Measurements from ENCODE around the gene RDX. TPM values are rescaled to one million over a fixed set of nuclear protein-coding genes. Genes with fewer than 3 reads are reported as not detected.

The RDX gene
- total and polyA plus RNA-seq, 2 of the 13 experiments (the other 11 are each of a cell fraction or from before 2014, with no cell fraction given), result 20.7 to 63.1 TPM

- TF ChIP-seq ZNF598 (CRISPR knock-in tag; IDR thresholded peaks at IDR 0.05; ENCODE audit: borderline replicate concordance) (no peak), ZMYM3 (CRISPR knock-in tag; IDR thresholded peaks at IDR 0.05) (0 out of 2 replicates have a peak, but pooled peaks have one; percentile 31), ZNF749 (CRISPR knock-in tag; IDR thresholded peaks at IDR 0.05; ENCODE audit: borderline replicate concordance) (0 out of 2 replicates have a peak, but pooled peaks have one; percentile 4), TGIF2 (CRISPR knock-in tag; IDR thresholded peaks at IDR 0.05) (0 out of 2 replicates have a peak, but pooled peaks have one; percentile 9), PAXIP1 (CRISPR knock-in tag; conservative IDR thresholded peaks at IDR 0.05) (no peak), PHF8 (CRISPR knock-in tag; IDR thresholded peaks at IDR 0.05) (peak; percentile 57), CBX2 (IDR thresholded peaks at IDR 0.05; ENCODE audit: low read depth, low read length) (no peak), CBX2 (CRISPR knock-in tag; IDR thresholded peaks at IDR 0.05; ENCODE audit: low read depth) (no peak), ZNF142 (CRISPR knock-in tag; IDR thresholded peaks at IDR 0.05) (no peak; the same call in 1 of the 2 replicates), ZNF605 (CRISPR knock-in tag; IDR thresholded peaks at IDR 0.05) (0 out of 2 replicates have a peak, but pooled peaks have one; percentile 28), ZSCAN20 (CRISPR knock-in tag; IDR thresholded peaks at IDR 0.05; ENCODE audit: borderline replicate concordance) (no peak), NRL (CRISPR knock-in tag; IDR thresholded peaks at IDR 0.05; ENCODE audit: borderline replicate concordance) (no peak), HOXA7 (CRISPR knock-in tag; IDR thresholded peaks at IDR 0.05) (no peak), GPN1 (CRISPR knock-in tag; IDR thresholded peaks at IDR 0.05; ENCODE audit: borderline replicate concordance) (no peak)
These were observed 736 bp downstream of the RDX start (continued) for GRCh38 chr11:110295531-110296225.

All from HepG2 (cell line).